ENCODE data around the gene PIH1D1. TPM values are rescaled to one million over a fixed set of nuclear protein-coding genes. Genes with fewer than 3 reads are reported as not detected.

PIH1D1 gene
- total RNA-seq, 6 experiments from 2014 or later: 37.4 to 57.7 (median 43.4) TPM

DNA sequence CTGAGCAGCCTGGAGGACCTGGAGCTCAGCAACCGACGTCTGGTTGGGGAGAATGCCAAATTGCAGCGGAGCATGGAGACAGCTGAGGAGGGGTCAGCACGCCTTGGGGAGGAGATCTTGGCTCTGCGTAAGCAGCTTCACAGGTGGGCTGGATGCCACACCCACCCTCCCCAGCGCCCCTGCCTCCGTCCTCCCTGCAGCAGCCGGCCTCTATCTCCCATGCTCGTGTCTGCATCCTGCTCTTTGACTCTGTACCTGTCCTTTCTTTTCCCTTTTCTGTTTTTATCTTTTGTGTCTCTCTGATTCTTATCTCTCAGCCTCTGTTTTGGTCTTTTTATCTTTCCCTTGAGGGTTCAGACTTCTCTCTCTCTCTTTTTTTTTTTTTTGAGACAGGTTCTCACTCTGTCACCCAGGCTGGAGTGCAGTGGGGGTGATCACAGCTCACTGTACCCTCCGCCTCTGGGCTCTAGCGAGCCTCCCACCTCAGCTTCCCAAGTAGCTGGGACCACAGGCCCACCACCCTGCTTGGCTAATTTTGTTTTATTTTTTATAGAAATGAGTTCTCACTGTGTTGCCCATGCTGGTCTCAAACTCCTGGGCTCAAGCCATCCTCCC, 53.5 kb downstream of the PIH1D1 start:
- H3K4me3 ChIP-seq: no peak overlapping the region
- H3K27ac ChIP-seq: no peak overlapping the region
- H3K27me3 ChIP-seq: peaks cover 0 to 5% of the 10 kb centered on the region in 2 donors
- no peaks in the 10 kb centered on the region for H3K9me3 ChIP-seq
- intact Hi-C loops (cut with DNase I): loop anchor here in 1 of 2 donors (5.0 kb wide), 1 partner anchor 39 kb away; no protein-coding TSS in a partner anchor
- 93% methylated on average over 3 of the region's 11 CpGs for WGBS (ENCODE audit: insufficient coverage, low coverage, low lambda C conversion rate, missing lambda C conversion rate)
- H3K36me3 ChIP-seq: no peaks in the 10 kb centered on the region
- no peak for DNase-seq
- no peak for TF ChIP-seq POLR2A (IDR thresholded peaks at IDR 0.05)
- TF ChIP-seq, protein P1, sequence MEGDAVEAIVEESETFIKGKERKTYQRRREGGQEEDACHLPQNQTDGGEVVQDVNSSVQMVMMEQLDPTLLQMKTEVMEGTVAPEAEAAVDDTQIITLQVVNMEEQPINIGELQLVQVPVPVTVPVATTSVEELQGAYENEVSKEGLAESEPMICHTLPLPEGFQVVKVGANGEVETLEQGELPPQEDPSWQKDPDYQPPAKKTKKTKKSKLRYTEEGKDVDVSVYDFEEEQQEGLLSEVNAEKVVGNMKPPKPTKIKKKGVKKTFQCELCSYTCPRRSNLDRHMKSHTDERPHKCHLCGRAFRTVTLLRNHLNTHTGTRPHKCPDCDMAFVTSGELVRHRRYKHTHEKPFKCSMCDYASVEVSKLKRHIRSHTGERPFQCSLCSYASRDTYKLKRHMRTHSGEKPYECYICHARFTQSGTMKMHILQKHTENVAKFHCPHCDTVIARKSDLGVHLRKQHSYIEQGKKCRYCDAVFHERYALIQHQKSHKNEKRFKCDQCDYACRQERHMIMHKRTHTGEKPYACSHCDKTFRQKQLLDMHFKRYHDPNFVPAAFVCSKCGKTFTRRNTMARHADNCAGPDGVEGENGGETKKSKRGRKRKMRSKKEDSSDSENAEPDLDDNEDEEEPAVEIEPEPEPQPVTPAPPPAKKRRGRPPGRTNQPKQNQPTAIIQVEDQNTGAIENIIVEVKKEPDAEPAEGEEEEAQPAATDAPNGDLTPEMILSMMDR (IDR thresholded peaks at IDR 0.05): no peak
- ATAC-seq: no peak
- H3K4me1 ChIP-seq: no peaks in the 10 kb centered on the region

GRCh38 chr19:49396738-49397505, 54.7 kb downstream of the PIH1D1 start:
- no peaks in the 10 kb centered on the region for H3K9me3 ChIP-seq
- WGBS (ENCODE audit: insufficient coverage, low coverage, low lambda C conversion rate, missing lambda C conversion rate): 61% methylated on average over 7 of the region's 8 CpGs
- no peak overlapping the region for H3K4me3 ChIP-seq
- H3K27me3 ChIP-seq: peaks cover 0 to 5% of the 10 kb centered on the region in 2 donors
- ATAC-seq: no peak
- intact Hi-C loops (cut with DNase I): loop anchor here in 1 of 2 donors (5.0 kb wide), 1 partner anchor 40 kb away; no protein-coding TSS in a partner anchor
- no peak for DNase-seq
- H3K4me1 ChIP-seq: no peaks in the 10 kb centered on the region
- TF ChIP-seq POLR2A (IDR thresholded peaks at IDR 0.05): no peak
- TF ChIP-seq, protein P1 (IDR thresholded peaks at IDR 0.05): no peak
- H3K27ac ChIP-seq: no peak overlapping the region
- no peaks in the 10 kb centered on the region for H3K36me3 ChIP-seq

MicroRNA genes within 50 kb of the gene (microRNA counts, 767-probe panel; counts per million panel counts)
- microRNA hsa-miR-150-5p: 14,332 counts per million, percentile 91 among the panel's probes with 10 or more counts

Small RNA genes within 50 kb of the gene (microRNA-seq; reads per million reads assigned to microRNA genes)
- gene MIR150: 138 to 156 reads per million in 2 donors

Small RNA genes within 50 kb of the gene (small RNA-seq; reads per million reads assigned to genes)
- gene MIR150 (12.5 to 16.7 reads per million in 2 experiments), gene SNORD32A (0 reads per million in 2 experiments), gene SNORD33 (0 reads per million in 2 experiments), gene SNORD34 (0 reads per million in 2 experiments), gene SNORD35A (0 reads per million in 2 experiments), gene SNORD35B (0 reads per million in 2 experiments)

Other genes starting within 250 kb of the PIH1D1 start
- gene SLC6A16, start 126.6 kb downstream of the PIH1D1 start, total RNA-seq: 1 to 10 TPM in 4 of 6 experiments, under 1 TPM in 2; 0.25 to 4.6 (median 2.4) TPM
- 1 to 10 TPM; 1.1 to 5.0 (median 3.5) TPM for gene CD37, start 116.4 kb downstream of the PIH1D1 start, total RNA-seq
- 1 to 10 TPM; 3.3 to 8.9 (median 5.3) TPM for gene TEAD2, start 89.4 kb downstream of the PIH1D1 start, total RNA-seq
- gene DKKL1, start 87.9 kb downstream of the PIH1D1 start, total RNA-seq: not detected
- gene KASH5, start 63.6 kb downstream of the PIH1D1 start, total RNA-seq: under 1 TPM in 1 of 6 experiments, not detected in 5; 0.32 TPM
- gene PTH2, start 28.4 kb downstream of the PIH1D1 start, total RNA-seq: not detected
- not detected for gene GFY, start 26.4 kb downstream of the PIH1D1 start, total RNA-seq
- gene SLC17A7, start 10.3 kb downstream of the PIH1D1 start, total RNA-seq: under 1 TPM in 1 of 6 experiments, not detected in 5; 0.13 TPM
- 10 to 100 TPM; 14.4 to 29.6 (median 19.8) TPM for gene ALDH16A1, start 1.4 kb upstream of the PIH1D1 start, total RNA-seq
- 1 to 10 TPM in 5 of 6 experiments, under 1 TPM in 1; 0.80 to 4.4 (median 2.3) TPM for gene FLT3LG, start 22.4 kb upstream of the PIH1D1 start, total RNA-seq
- gene RPL13A, start 35.8 kb upstream of the PIH1D1 start, total RNA-seq: 100 to 1,000 TPM; 675 to 992 (median 801) TPM
- 1,000 to 10,000 TPM in 2 of 6 experiments, 100 to 1,000 TPM in 4; 417 to 1,739 (median 617) TPM for gene RPS11, start 44.6 kb upstream of the PIH1D1 start, total RNA-seq
- 100 to 1,000 TPM; 123 to 335 (median 245) TPM for gene FCGRT, start 60.8 kb upstream of the PIH1D1 start, total RNA-seq
- gene RCN3, start 76.2 kb upstream of the PIH1D1 start, total RNA-seq: 10 to 100 TPM in 3 of 6 experiments, 1 to 10 TPM in 3; 5.3 to 18.0 (median 10.9) TPM
- 10 to 100 TPM; 16.2 to 31.9 (median 23.2) TPM for gene NOSIP, start 128.7 kb upstream of the PIH1D1 start, total RNA-seq
- gene PRRG2, start 129.5 kb upstream of the PIH1D1 start, total RNA-seq: 1 to 10 TPM; 2.5 to 5.9 (median 3.1) TPM
- gene PRR12, start 139.4 kb upstream of the PIH1D1 start, total RNA-seq: 1 to 10 TPM; 4.0 to 8.5 (median 5.5) TPM
- gene RRAS, start 188.3 kb upstream of the PIH1D1 start, total RNA-seq: 10 to 100 TPM in 5 of 6 experiments, 1 to 10 TPM in 1; 8.5 to 16.4 (median 11.5) TPM
- gene SCAF1, start 190.4 kb upstream of the PIH1D1 start, total RNA-seq: 10 to 100 TPM; 14.6 to 33.0 (median 27.3) TPM
- gene IRF3, start 214.0 kb upstream of the PIH1D1 start, total RNA-seq: 10 to 100 TPM; 29.6 to 41.8 (median 35.3) TPM
- gene BCL2L12, start 214.1 kb upstream of the PIH1D1 start, total RNA-seq: 10 to 100 TPM in 4 of 6 experiments, 1 to 10 TPM in 2; 4.5 to 11.6 (median 10.5) TPM
- 10 to 100 TPM; 25.3 to 63.2 (median 39.9) TPM for gene PRMT1, start 225.5 kb upstream of the PIH1D1 start, total RNA-seq
- under 1 TPM; 0.19 to 0.70 (median 0.51) TPM for gene ADM5, start 237.8 kb upstream of the PIH1D1 start, total RNA-seq
- gene CPT1C, start 239.3 kb upstream of the PIH1D1 start, total RNA-seq: 1 to 10 TPM in 3 of 6 experiments, under 1 TPM in 3; 0.43 to 6.7 (median 0.97) TPM

All from right lobe of liver (tissue), 6 donors.